ENCODE measurements around the gene PPP1R12A. TPM values are rescaled to one million over a fixed set of nuclear protein-coding genes. Genes with fewer than 3 reads are reported as not detected.

PPP1R12A gene
- polyA plus RNA-seq, 3 donors: 26.2 to 57.2 (median 33.1) TPM

GRCh38 chr12:79830440-79830839 is 104.5 kb downstream of the PPP1R12A start:
- Histone ChIP-seq H3K27ac (ENCODE audit: low read depth in 1 of 2, low read length in 2 of 2) (no peak overlapping the region), H3K27me3 (ENCODE audit: control insufficient read depth in 2 of 2, insufficient read depth in 2 of 2, low read length in 2 of 2) (no peaks in the 10 kb centered on the region), H3K9ac (ENCODE audit: insufficient read depth, low read length, poor library complexity, severe bottlenecking) (no peak overlapping the region), H4K20me1 (ENCODE audit: insufficient read depth, low read length) (peaks cover 93% of the 10 kb centered on the region), H3K36me3 (replicated peaks in 1 of 2; ENCODE audit: control insufficient read depth in 1 of 2, insufficient read depth in 2 of 2, low read length in 2 of 2) (peaks cover 42 to 84% of the 10 kb centered on the region in 2 donors), H3K79me2 (ENCODE audit: insufficient read depth, low read length) (peaks cover 57% of the 10 kb centered on the region), H3K9me3 (replicated peaks in 1 of 2; ENCODE audit: control insufficient read depth in 1 of 2, insufficient read depth in 1 of 2, low read length in 2 of 2) (no peaks in the 10 kb centered on the region), H2AFZ (ENCODE audit: insufficient read depth, low read depth, low read length, poor library complexity, severe bottlenecking) (no peak overlapping the region), H3K4me1 (ENCODE audit: control insufficient read depth in 1 of 2, insufficient read depth in 2 of 2, low read length in 2 of 2) (no peaks in the 10 kb centered on the region), H3K4me2 (replicated peaks; ENCODE audit: extremely low read depth, low read length, poor library complexity, severe bottlenecking) (no peak overlapping the region), H3K4me3 (replicated peaks in 1 of 3; ENCODE audit: low read depth in 2 of 3, low read length in 3 of 3) (no peak overlapping the region)
- Mint-ChIP-seq H3K4me1 (peaks cover 6% of the 10 kb centered on the region), H3K27me3 (ENCODE audit: low read depth in 3 of 3) (no peaks in the 10 kb centered on the region), H3K9me3 (no peaks in the 10 kb centered on the region), H3K36me3 (peaks cover 37 to 56% of the 10 kb centered on the region in 2 donors), H3K27ac (no peak overlapping the region), H3K4me3 (no peak overlapping the region)
- intact Hi-C loops (cut with micrococcal nuclease): no loop called here
- TF ChIP-seq CTCF (IDR thresholded peaks at IDR 0.05): no peak
- no peak for DNase-seq
- no CpG with 5 or more reads among the region's 2 CpGs for WGBS (ENCODE audit: insufficient coverage)

GRCh38 chr12:79828924-79829323 is 106.0 kb downstream of the PPP1R12A start:
- no peak overlapping the region for H3K4me2 ChIP-seq (replicated peaks; ENCODE audit: extremely low read depth, low read length, poor library complexity, severe bottlenecking)
- no peaks in the 10 kb centered on the region for H3K9me3 ChIP-seq (replicated peaks in 1 of 2; ENCODE audit: control insufficient read depth in 1 of 2, insufficient read depth in 1 of 2, low read length in 2 of 2)
- no peaks in the 10 kb centered on the region for H3K4me1 ChIP-seq (ENCODE audit: control insufficient read depth in 1 of 2, insufficient read depth in 2 of 2, low read length in 2 of 2)
- Mint-ChIP-seq H3K27ac (no peak overlapping the region), H3K9me3 (no peaks in the 10 kb centered on the region), H3K4me3 (no peak overlapping the region), H3K36me3 (peaks cover 31 to 61% of the 10 kb centered on the region in 2 donors), H3K4me1 (peaks cover 6% of the 10 kb centered on the region), H3K27me3 (ENCODE audit: low read depth in 3 of 3) (no peaks in the 10 kb centered on the region)
- TF ChIP-seq CTCF (IDR thresholded peaks at IDR 0.05): no peak
- H2AFZ ChIP-seq (ENCODE audit: insufficient read depth, low read depth, low read length, poor library complexity, severe bottlenecking): no peak overlapping the region
- no peak overlapping the region for H3K9ac ChIP-seq (ENCODE audit: insufficient read depth, low read length, poor library complexity, severe bottlenecking)
- no CpG with 5 or more reads among the region's 2 CpGs for WGBS (ENCODE audit: insufficient coverage)
- no peak overlapping the region for H3K27ac ChIP-seq (ENCODE audit: low read depth in 1 of 2, low read length in 2 of 2)
- peaks cover 89% of the 10 kb centered on the region for H4K20me1 ChIP-seq (ENCODE audit: insufficient read depth, low read length)
- H3K79me2 ChIP-seq (ENCODE audit: insufficient read depth, low read length): peaks cover 42% of the 10 kb centered on the region
- intact Hi-C loops (cut with micrococcal nuclease): no loop called here
- no peak overlapping the region for H3K4me3 ChIP-seq (replicated peaks in 1 of 3; ENCODE audit: low read depth in 2 of 3, low read length in 3 of 3)
- no peaks in the 10 kb centered on the region for H3K27me3 ChIP-seq (ENCODE audit: control insufficient read depth in 2 of 2, insufficient read depth in 2 of 2, low read length in 2 of 2)
- DNase-seq: no peak
- H3K36me3 ChIP-seq (replicated peaks in 1 of 2; ENCODE audit: control insufficient read depth in 1 of 2, insufficient read depth in 2 of 2, low read length in 2 of 2): peaks cover 36 to 78% of the 10 kb centered on the region in 2 donors

All from CD14-positive monocyte (primary cell).